Suprapubic skin (tissue), 4 donors: ENCODE results near the gene ANTXR2. TPM values are rescaled to one million over a fixed set of nuclear protein-coding genes. Genes with fewer than 3 reads are reported as not detected.

Experiments
- DNase-seq, 2 donors: peaks; one replicate each; pipeline ENCODE4 v3.0.0-alpha.2; 2019; ENCODE audit warnings: low spot score in 2 of 2
- H3K27ac ChIP-seq: fragments of 200-600 bp; sonication (generic); one replicate; pipeline ENCODE4 v1.5.1; 2019
- H3K27me3 ChIP-seq: fragments of 200-600 bp; sonication (generic); one replicate; pipeline ENCODE4 v1.5.1; 2019
- H3K36me3 ChIP-seq: fragments of 200-600 bp; sonication (generic); one replicate; pipeline ENCODE4 v1.5.1; 2019
- H3K4me1 ChIP-seq: fragments of 200-600 bp; sonication (generic); one replicate; pipeline ENCODE4 v1.5.1; 2019
- H3K4me3 ChIP-seq: fragments of 200-600 bp; sonication (generic); one replicate; pipeline ENCODE4 v1.5.1; 2019; ENCODE audit warnings: mild to moderate bottlenecking
- H3K9me3 ChIP-seq: fragments of 200-600 bp; sonication (generic); one replicate; pipeline ENCODE4 v1.5.1; 2019
- EP300 ChIP-seq: sonication (generic); formaldehyde crosslinking; IDR thresholded peaks from one replicate; pipeline ENCODE4 v1.6.1; 2017; ENCODE audit warnings: antibody characterized with exemption
- POLR2A ChIP-seq, 2 donors: fragments of 450-650 bp; IDR thresholded peaks; one replicate each; pipeline ENCODE4 v1.6.1; 2017; ENCODE audit warnings: antibody characterized with exemption in 2 of 2, mild to moderate bottlenecking in 2 of 2, moderate library complexity in 2 of 2
- POLR2AphosphoS5 ChIP-seq, 3 donors: sonication (generic); formaldehyde crosslinking; IDR thresholded peaks; one replicate each; pipeline ENCODE4 v1.6.1; 2017; ENCODE audit warnings: antibody characterized with exemption in 3 of 3
- WGBS: methylation state at CpG from one replicate; pipeline ENCODE4 v1.1.5; 2018; 5-methylcytosine and 5-hydroxymethylcytosine counted together
- total RNA-seq, 4 donors: library from RNA; depleted of rRNA; stranded (reverse); fragments of >200 nt; gene quantifications; one replicate each; pipeline ENCODE4 v1.1.0, GENCODE V29; 2016
- TF ChIP-seq, protein P1 (sequence below), 2 donors: fragments of 200-600 bp in 1 of 2; fragments of 450-650 bp in 1 of 2; sonication (generic) in 1 of 2; IDR thresholded peaks; one replicate each; pipeline ENCODE4 v1.5.1; 2016 to 2019; ENCODE audit warnings: antibody characterized with exemption in 2 of 2, mild to moderate bottlenecking in 1 of 2, moderate library complexity in 1 of 2

Gene ANTXR2
- total RNA-seq, 4 donors from 2014 or later = 9.8 to 22.2 (median 12.8) TPM

DNA sequence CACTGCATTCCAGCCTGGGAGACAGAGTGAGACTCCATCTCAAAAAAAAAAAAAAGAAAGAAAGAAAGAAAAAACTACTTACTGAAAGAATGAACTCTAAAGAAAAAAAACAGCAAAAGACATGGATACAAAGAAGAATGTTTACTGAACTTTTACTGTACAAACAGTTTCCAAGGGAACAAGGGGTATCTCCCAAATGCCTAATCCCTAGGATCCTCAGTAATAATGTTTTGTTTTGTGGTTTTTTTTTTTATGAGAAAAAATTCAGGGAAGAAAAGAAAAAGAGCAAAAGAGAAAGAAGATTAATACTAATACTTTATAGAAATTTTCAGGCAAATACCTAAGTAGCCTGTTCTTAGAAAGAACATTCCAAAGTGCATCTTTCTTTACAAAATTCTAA, 63.2 kb downstream of the ANTXR2 start:
- no peak for DNase-seq
- Histone ChIP-seq H3K4me3 (no peak overlapping the region), H3K9me3 (no peaks in the 10 kb centered on the region), H3K4me1 (peaks cover 18% of the 10 kb centered on the region), H3K27me3 (no peaks in the 10 kb centered on the region), H3K27ac (no peak overlapping the region), H3K36me3 (no peaks in the 10 kb centered on the region)
- TF ChIP-seq POLR2AphosphoS5 (IDR thresholded peaks at IDR 0.05) (no peak), EP300 (no peak), POLR2A (IDR thresholded peaks at IDR 0.05) (no peak)
- TF ChIP-seq, protein P1, sequence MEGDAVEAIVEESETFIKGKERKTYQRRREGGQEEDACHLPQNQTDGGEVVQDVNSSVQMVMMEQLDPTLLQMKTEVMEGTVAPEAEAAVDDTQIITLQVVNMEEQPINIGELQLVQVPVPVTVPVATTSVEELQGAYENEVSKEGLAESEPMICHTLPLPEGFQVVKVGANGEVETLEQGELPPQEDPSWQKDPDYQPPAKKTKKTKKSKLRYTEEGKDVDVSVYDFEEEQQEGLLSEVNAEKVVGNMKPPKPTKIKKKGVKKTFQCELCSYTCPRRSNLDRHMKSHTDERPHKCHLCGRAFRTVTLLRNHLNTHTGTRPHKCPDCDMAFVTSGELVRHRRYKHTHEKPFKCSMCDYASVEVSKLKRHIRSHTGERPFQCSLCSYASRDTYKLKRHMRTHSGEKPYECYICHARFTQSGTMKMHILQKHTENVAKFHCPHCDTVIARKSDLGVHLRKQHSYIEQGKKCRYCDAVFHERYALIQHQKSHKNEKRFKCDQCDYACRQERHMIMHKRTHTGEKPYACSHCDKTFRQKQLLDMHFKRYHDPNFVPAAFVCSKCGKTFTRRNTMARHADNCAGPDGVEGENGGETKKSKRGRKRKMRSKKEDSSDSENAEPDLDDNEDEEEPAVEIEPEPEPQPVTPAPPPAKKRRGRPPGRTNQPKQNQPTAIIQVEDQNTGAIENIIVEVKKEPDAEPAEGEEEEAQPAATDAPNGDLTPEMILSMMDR (IDR thresholded peaks at IDR 0.05) = no peak

DNA sequence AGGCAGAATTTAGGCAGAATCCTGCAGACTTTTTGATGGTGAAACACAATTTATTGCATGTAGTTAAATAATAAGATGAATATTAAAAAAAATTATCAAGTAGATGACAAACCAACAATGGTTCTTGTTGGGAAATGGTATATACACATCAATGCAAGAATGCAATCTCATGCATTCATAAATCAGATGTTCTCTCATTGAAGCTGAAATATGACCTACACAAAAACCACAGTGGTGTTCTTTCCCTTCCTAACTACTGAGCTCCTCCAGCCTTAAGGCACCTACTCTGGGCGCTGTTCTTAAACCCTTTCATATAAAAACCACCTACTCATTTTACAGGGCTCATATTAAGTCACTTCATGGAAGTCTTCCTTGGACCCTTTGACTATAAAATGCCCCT, 64.1 kb downstream of the ANTXR2 start:
- no peak for DNase-seq
- H3K27me3 ChIP-seq = no peaks in the 10 kb centered on the region
- no peak overlapping the region for H3K4me3 ChIP-seq
- H3K9me3 ChIP-seq = no peaks in the 10 kb centered on the region
- no peak overlapping the region for H3K27ac ChIP-seq
- H3K36me3 ChIP-seq = no peaks in the 10 kb centered on the region
- H3K4me1 ChIP-seq = peaks cover 18% of the 10 kb centered on the region
- 0% methylated on average over 1 of the region's 1 CpG for WGBS
- TF ChIP-seq, protein P1 (IDR thresholded peaks at IDR 0.05) = no peak
- no peak for TF ChIP-seq POLR2A (IDR thresholded peaks at IDR 0.05)
- TF ChIP-seq POLR2AphosphoS5 (IDR thresholded peaks at IDR 0.05) = no peak
- TF ChIP-seq EP300 = no peak

GRCh38 chr4:80008351-80008750, 64.7 kb downstream of the ANTXR2 start:
- Histone ChIP-seq H3K36me3 (no peaks in the 10 kb centered on the region), H3K27me3 (no peaks in the 10 kb centered on the region), H3K27ac (no peak overlapping the region), H3K4me1 (peaks cover 18% of the 10 kb centered on the region), H3K9me3 (no peaks in the 10 kb centered on the region), H3K4me3 (no peak overlapping the region)
- no peak for DNase-seq
- no peak for TF ChIP-seq POLR2A (IDR thresholded peaks at IDR 0.05)
- TF ChIP-seq, protein P1 (IDR thresholded peaks at IDR 0.05) = no peak
- no peak for TF ChIP-seq EP300
- no peak for TF ChIP-seq POLR2AphosphoS5 (IDR thresholded peaks at IDR 0.05)
- WGBS = 86% methylated on average over 3 of the region's 3 CpGs

- Histone ChIP-seq H3K27ac (no peak overlapping the region), H3K27me3 (no peaks in the 10 kb centered on the region), H3K36me3 (no peaks in the 10 kb centered on the region), H3K4me1 (peaks cover 18% of the 10 kb centered on the region), H3K4me3 (no peak overlapping the region), H3K9me3 (no peaks in the 10 kb centered on the region)
- TF ChIP-seq POLR2A (IDR thresholded peaks at IDR 0.05) = no peak
- TF ChIP-seq, protein P1 (IDR thresholded peaks at IDR 0.05) = no peak
- TF ChIP-seq EP300 = no peak
- TF ChIP-seq POLR2AphosphoS5 (IDR thresholded peaks at IDR 0.05) = no peak
- DNase-seq = no peak
- WGBS = 79% methylated on average over 3 of the region's 3 CpGs
These were observed 65.3 kb downstream of the ANTXR2 start for GRCh38 chr4:80007745-80008149.

DNA sequence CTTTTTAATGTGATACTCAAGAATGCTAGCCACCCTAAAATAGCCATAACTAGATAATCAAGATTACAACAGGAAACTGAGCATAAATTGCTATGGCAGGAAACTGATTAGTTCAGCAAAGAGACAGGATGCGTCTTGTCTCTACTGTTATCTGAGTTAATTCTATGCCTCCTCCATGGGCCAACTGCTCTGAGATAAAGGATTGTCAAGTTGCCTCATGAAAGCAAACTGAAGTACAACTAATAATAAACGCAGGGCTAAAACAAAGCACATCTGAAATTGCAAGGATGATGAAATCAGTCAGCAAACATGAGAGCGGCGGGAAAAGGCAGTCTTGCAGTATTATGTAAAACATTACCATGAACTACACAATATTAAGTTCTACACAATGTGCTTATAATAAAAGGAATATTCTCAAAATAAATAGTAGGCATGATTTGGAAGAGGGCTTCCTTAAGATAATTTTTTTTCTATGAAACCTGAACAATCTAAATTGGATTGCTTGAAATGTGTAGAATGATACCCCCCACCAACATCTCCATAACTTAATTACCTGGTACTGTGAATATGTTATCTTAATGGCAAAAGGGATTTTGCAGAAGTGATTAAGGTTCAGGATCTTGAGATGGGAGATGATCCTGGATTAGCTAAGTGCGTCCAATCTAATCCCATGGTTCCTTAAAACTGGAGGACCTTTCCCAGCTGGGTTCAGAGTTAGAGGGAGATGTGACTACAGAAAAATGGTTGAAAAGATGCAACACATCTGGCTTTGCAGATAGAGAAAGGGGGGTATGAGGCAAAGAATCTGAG, 65.9 kb downstream of the ANTXR2 start:
- DNase-seq = no peak
- Histone ChIP-seq H3K4me1 (peaks cover 18% of the 10 kb centered on the region), H3K27me3 (no peaks in the 10 kb centered on the region), H3K36me3 (no peaks in the 10 kb centered on the region), H3K9me3 (no peaks in the 10 kb centered on the region), H3K4me3 (no peak overlapping the region), H3K27ac (no peak overlapping the region)
- 45% methylated on average over 5 of the region's 5 CpGs for WGBS
- TF ChIP-seq EP300 = no peak
